Endothelial cell of umbilical vein (primary cell): ENCODE results near the gene ZNRF1. TPM values are rescaled to one million over a fixed set of nuclear protein-coding genes. Genes with fewer than 3 reads are reported as not detected.

Source experiments
- BruUV-seq: library from RNA; stranded (reverse); fragments of 400-500 nt; replicated peaks from 2 replicates; lab custom pipeline; 2021; lab: Mats Ljungman, UMichigan
- CTCF ChIA-PET: fragments of 300-600, 350-600 bp; sonication (Branson Sonifier 250); formaldehyde crosslinking; loops from one replicate; lab custom pipeline; 2021; ENCODE audit warnings: antibody characterized with exemption, inconsistent platforms; lab: Charles Lee
- POLR2A ChIA-PET: fragments of 300-600, 350-600 bp; sonication (Branson Sonifier 250); formaldehyde crosslinking; loops from one replicate; lab custom pipeline; 2021; ENCODE audit warnings: antibody characterized with exemption, inconsistent platforms; lab: Charles Lee
- DNase-seq: peaks from one replicate; pipeline ENCODE4 v3.0.0-alpha.2; 2011; ENCODE audit warnings: low read depth, low spot score
- FAIRE-seq: peaks from 2 replicates; lab custom pipeline; 2011; peaks lifted over from hg19 to GRCh38; lab: Jason Lieb, UNC
- H2AFZ ChIP-seq: 2 replicates; pipeline ENCODE4 v1.6.0; 2012; ENCODE audit warnings: low read depth, low read length, control low read depth, inconsistent platforms
- H3K27ac ChIP-seq: 2 replicates; pipeline ENCODE4 v1.5.1; 2011; ENCODE audit warnings: low read depth, mild to moderate bottlenecking, control low read depth, low read length, moderate library complexity; ENCODE audit not compliant: insufficient read depth
- H3K27me3 ChIP-seq, 2 experiments: 2 replicates each; pipeline versions ENCODE4 v1.6.0 to v1.6.1; 2011; ENCODE audit warnings: low read length in 2 of 2, mixed read lengths in 1 of 2; ENCODE audit not compliant: control insufficient read depth in 2 of 2, insufficient read depth in 2 of 2
- H3K36me3 ChIP-seq, 2 experiments: 2 replicates in 1 of 2; 3 replicates in 1 of 2; pipeline ENCODE4 v1.5.1; 2011; ENCODE audit warnings: low read length in 2 of 2, mild to moderate bottlenecking in 1 of 2, moderate library complexity in 1 of 2; ENCODE audit not compliant: control insufficient read depth in 2 of 2, insufficient read depth in 2 of 2; ENCODE audit errors: extremely low read depth in 1 of 2
- H3K4me1 ChIP-seq: 3 replicates; pipeline ENCODE4 v1.5.1; 2011; ENCODE audit warnings: mild to moderate bottlenecking, low read length; ENCODE audit not compliant: control insufficient read depth, insufficient read depth; ENCODE audit errors: extremely low read depth
- H3K4me2 ChIP-seq: 2 replicates; pipeline ENCODE4 v1.6.1; 2011; ENCODE audit warnings: low read length, control low read depth, mixed read lengths; ENCODE audit not compliant: insufficient read depth
- H3K4me3 ChIP-seq, 3 experiments: fragments of 200-600 bp in 1 of 3; sonication (generic), shearing (Covaris generic) in 1 of 3; replicated peaks in 1 of 3; 2 replicates each; pipeline ENCODE4 v1.5.1; 2011 to 2016; ENCODE audit warnings: control low read depth in 3 of 3, low read length in 3 of 3, mild to moderate bottlenecking in 2 of 3, inconsistent platforms in 1 of 3, low read depth in 1 of 3, moderate library complexity in 1 of 3; ENCODE audit not compliant: insufficient read depth in 1 of 3
- H3K79me2 ChIP-seq: 2 replicates; pipeline ENCODE4 v1.6.0; 2012; ENCODE audit warnings: low read length, inconsistent platforms; ENCODE audit not compliant: control insufficient read depth, insufficient read depth
- H3K9ac ChIP-seq: replicated peaks from 2 replicates; pipeline ENCODE3; 2011; ENCODE audit warnings: low read length, control low read depth; ENCODE audit not compliant: insufficient read depth; ENCODE audit errors: extremely low read depth
- H3K9me1 ChIP-seq: replicated peaks from 3 replicates; pipeline ENCODE4 v1.6.0; 2011; ENCODE audit warnings: mild to moderate bottlenecking, low read length; ENCODE audit not compliant: control insufficient read depth, insufficient read depth; ENCODE audit errors: extremely low read depth
- H3K9me3 ChIP-seq: replicated peaks from 2 replicates; pipeline ENCODE4 v1.5.1; 2012; ENCODE audit warnings: low read length, inconsistent platforms; ENCODE audit not compliant: control insufficient read depth, insufficient read depth
- H4K20me1 ChIP-seq: replicated peaks from 2 replicates; pipeline ENCODE3; 2011; ENCODE audit warnings: mild to moderate bottlenecking, low read length; ENCODE audit not compliant: control insufficient read depth, insufficient read depth; ENCODE audit errors: extremely low read depth
- GATA2 ChIP-seq: IDR thresholded peaks from 2 replicates; pipeline ENCODE4 v1.7.0; 2011; ENCODE audit warnings: low read depth, mild to moderate bottlenecking, moderate library complexity, mixed read lengths, low read length; ENCODE audit not compliant: insufficient read length, insufficient read depth
- JUN ChIP-seq: IDR thresholded peaks from 2 replicates; pipeline ENCODE4 v1.6.1; 2011; ENCODE audit warnings: borderline replicate concordance, low read depth; ENCODE audit not compliant: insufficient read length, insufficient read depth
- POLR2AphosphoS5 ChIP-seq: IDR thresholded peaks from 2 replicates; pipeline ENCODE4 v1.6.1; 2012; ENCODE audit warnings: low read depth, mild to moderate bottlenecking, control low read depth, low read length, moderate library complexity; ENCODE audit not compliant: insufficient read depth
- dilution Hi-C: fragments of 300-500 bp; cut with MboI; formaldehyde crosslinking; loops from one replicate; pipeline ENCODE4 v1.15.0; 2019; ENCODE audit warnings: low sequenced_read_pairs; ENCODE audit not compliant: extremely low pct_ligation_motif_present
- intact Hi-C: fragments of 100-400 bp; cut with micrococcal nuclease; formaldehyde crosslinking; loops from one replicate; pipeline ENCODE4 v1.10.0; 2022
- polyA plus RNA-seq, 4 experiments: library from polyadenylated mRNA; depleted of rRNA in 3 of 4; stranded (reverse) in 3 of 4; unstranded in 1 of 4; fragments of >200 nt; gene quantifications; 2 replicates each; pipeline versions ENCODE4 v1.2.1 to v1.2.3, GENCODE V29; 2011 to 2012; ENCODE audit warnings: missing spikeins in 1 of 4
- total RNA-seq: library from RNA; stranded (reverse); gene quantifications from 2 replicates; pipeline ENCODE4 v1.2.3, GENCODE V29; 2021
- TF ChIP-seq, protein P1 (sequence below), 2 donors: IDR thresholded peaks; 1 replicate in 1 of 2; 2 replicates in 1 of 2; pipeline ENCODE4 v1.5.1; 2011; ENCODE audit warnings: low read length in 2 of 2, mild to moderate bottlenecking in 2 of 2, moderate library complexity in 2 of 2, control low read depth in 1 of 2, inconsistent platforms in 1 of 2, low read depth in 1 of 2; ENCODE audit not compliant: insufficient read depth in 1 of 2; ENCODE audit errors: extremely low read depth in 1 of 2

Gene ZNRF1
- total and polyA plus RNA-seq, 2 donors (not counting 3 experiments of a cell fraction or from before 2014, with no cell fraction given) = 23.7 to 34.9 TPM

DNA sequence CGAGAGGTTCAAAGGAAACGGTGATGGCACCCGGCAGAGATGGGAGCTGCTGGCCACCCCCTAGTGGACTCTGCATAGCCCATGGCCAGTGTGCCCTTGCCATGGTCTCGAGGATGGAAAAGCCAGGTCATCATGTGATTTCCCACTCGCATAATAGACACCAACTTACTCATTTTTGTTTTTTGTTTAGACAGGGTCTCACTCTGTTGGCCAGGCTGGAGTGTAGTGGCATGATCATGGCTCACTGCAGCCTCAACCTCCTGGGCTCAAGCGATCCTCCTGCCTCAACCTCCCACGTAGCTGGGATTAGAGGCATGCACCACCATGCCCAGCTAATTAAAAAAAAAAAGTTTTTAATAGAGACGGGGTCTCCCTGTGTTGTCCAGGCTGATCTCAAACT lies 90.1 kb downstream of the ZNRF1 start:
- Histone ChIP-seq H3K9ac (no peak overlapping the region), H3K9me1 (no peaks in the 10 kb centered on the region), H4K20me1 (no peaks in the 10 kb centered on the region), H3K79me2 (peaks cover 9% of the 10 kb centered on the region), H3K27me3 (no peaks in the 10 kb centered on the region), H2AFZ (no peak overlapping the region), H3K9me3 (no peaks in the 10 kb centered on the region), H3K4me1 (peaks cover 26% of the 10 kb centered on the region), H3K27ac (no peak overlapping the region), H3K4me3 (no peak overlapping the region), H3K4me2 (no peak overlapping the region), H3K36me3 (peaks cover 0 to 4% of the 10 kb centered on the region in 2 experiments)
- dilution Hi-C loops (no loop called here), intact Hi-C loops (no loop called here)
- no TSS peak for BruUV-seq
- DNase-seq (no peak), FAIRE-seq (no peak)
- POLR2A ChIA-PET = no interaction called here
- CTCF ChIA-PET = interaction anchor here (1.0 to 3.6 kb wide), 4 partner anchors 9 to 90 kb away, joined by 3 to 28 read pairs (median 22); partner anchors contain the start of gene ZNRF1
- no peak for TF ChIP-seq GATA2
- TF ChIP-seq, protein P1, sequence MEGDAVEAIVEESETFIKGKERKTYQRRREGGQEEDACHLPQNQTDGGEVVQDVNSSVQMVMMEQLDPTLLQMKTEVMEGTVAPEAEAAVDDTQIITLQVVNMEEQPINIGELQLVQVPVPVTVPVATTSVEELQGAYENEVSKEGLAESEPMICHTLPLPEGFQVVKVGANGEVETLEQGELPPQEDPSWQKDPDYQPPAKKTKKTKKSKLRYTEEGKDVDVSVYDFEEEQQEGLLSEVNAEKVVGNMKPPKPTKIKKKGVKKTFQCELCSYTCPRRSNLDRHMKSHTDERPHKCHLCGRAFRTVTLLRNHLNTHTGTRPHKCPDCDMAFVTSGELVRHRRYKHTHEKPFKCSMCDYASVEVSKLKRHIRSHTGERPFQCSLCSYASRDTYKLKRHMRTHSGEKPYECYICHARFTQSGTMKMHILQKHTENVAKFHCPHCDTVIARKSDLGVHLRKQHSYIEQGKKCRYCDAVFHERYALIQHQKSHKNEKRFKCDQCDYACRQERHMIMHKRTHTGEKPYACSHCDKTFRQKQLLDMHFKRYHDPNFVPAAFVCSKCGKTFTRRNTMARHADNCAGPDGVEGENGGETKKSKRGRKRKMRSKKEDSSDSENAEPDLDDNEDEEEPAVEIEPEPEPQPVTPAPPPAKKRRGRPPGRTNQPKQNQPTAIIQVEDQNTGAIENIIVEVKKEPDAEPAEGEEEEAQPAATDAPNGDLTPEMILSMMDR (IDR thresholded peaks at IDR 0.05; ENCODE audit: extremely low read depth in 1 of 2, insufficient read depth in 1 of 2, low read depth in 1 of 2, low read length in 2 of 2) = no peak
- TF ChIP-seq JUN = no peak
- no peak for TF ChIP-seq POLR2AphosphoS5
